ENCODE measurements around the gene IGFBP1.

The IGFBP1 gene

GRCh38 chr7:45865594-45866410 lies 22.5 kb upstream of the IGFBP1 start:
- Histone ChIP-seq H3K4me1 (ENCODE audit: control insufficient read depth in 5 of 5, insufficient read depth in 5 of 5, low read length in 5 of 5) (no peaks in the 10 kb centered on the region), H3K4me3 (ENCODE audit: low read depth in 1 of 5, low read length in 5 of 5) (no peak overlapping the region), H3K9ac (ENCODE audit: low read length in 5 of 5) (no peak overlapping the region), H3K27me3 (ENCODE audit: control insufficient read depth in 5 of 5, insufficient read depth in 4 of 5, low read length in 5 of 5) (peaks cover 0 to 21% (median 7%) of the 10 kb centered on the region in 5 donors), H3K9me3 (ENCODE audit: control insufficient read depth in 5 of 5, low read length in 5 of 5) (peaks cover 0 to 7% (median 5%) of the 10 kb centered on the region in 5 donors), H3K27ac (ENCODE audit: low read depth, low read length) (no peak overlapping the region), H3K36me3 (ENCODE audit: control insufficient read depth in 5 of 5, insufficient read depth in 5 of 5, low read length in 5 of 5) (no peaks in the 10 kb centered on the region)

GRCh38 chr7:45867471-45867870 lies 20.8 kb upstream of the IGFBP1 start:
- no peaks in the 10 kb centered on the region for H3K4me1 ChIP-seq (ENCODE audit: control insufficient read depth in 5 of 5, insufficient read depth in 5 of 5, low read length in 5 of 5)
- H3K4me3 ChIP-seq (ENCODE audit: low read depth in 1 of 5, low read length in 5 of 5), result no peak overlapping the region

GRCh38 chr7:45869426-45869825 lies 18.9 kb upstream of the IGFBP1 start:
- no peak overlapping the region for H3K27ac ChIP-seq (ENCODE audit: low read depth, low read length)
- no peaks in the 10 kb centered on the region for H3K36me3 ChIP-seq (ENCODE audit: control insufficient read depth in 5 of 5, insufficient read depth in 5 of 5, low read length in 5 of 5)
- H3K4me1 ChIP-seq (ENCODE audit: control insufficient read depth in 5 of 5, insufficient read depth in 5 of 5, low read length in 5 of 5), result no peaks in the 10 kb centered on the region
- no peak overlapping the region for H3K4me3 ChIP-seq (ENCODE audit: low read depth in 1 of 5, low read length in 5 of 5)
- H3K9me3 ChIP-seq (ENCODE audit: control insufficient read depth in 5 of 5, low read length in 5 of 5), result peaks cover 0 to 7% (median 5%) of the 10 kb centered on the region in 5 donors
- peaks cover 0 to 4% (median 1%) of the 10 kb centered on the region in 5 donors for H3K27me3 ChIP-seq (ENCODE audit: control insufficient read depth in 5 of 5, insufficient read depth in 4 of 5, low read length in 5 of 5)
- no peak overlapping the region for H3K9ac ChIP-seq (ENCODE audit: low read length in 5 of 5)

More at GRCh38 chr7:45867471-45867870, 20.8 kb upstream of the IGFBP1 start:
- Histone ChIP-seq H3K27me3 (ENCODE audit: control insufficient read depth in 5 of 5, insufficient read depth in 4 of 5, low read length in 5 of 5) (peaks cover 0 to 14% (median 7%) of the 10 kb centered on the region in 5 donors), H3K9ac (ENCODE audit: low read length in 5 of 5) (no peak overlapping the region), H3K9me3 (ENCODE audit: control insufficient read depth in 5 of 5, low read length in 5 of 5) (peaks cover 0 to 7% (median 5%) of the 10 kb centered on the region in 5 donors), H3K36me3 (ENCODE audit: control insufficient read depth in 5 of 5, insufficient read depth in 5 of 5, low read length in 5 of 5) (no peaks in the 10 kb centered on the region), H3K27ac (ENCODE audit: low read depth, low read length) (no peak overlapping the region)

DNA sequence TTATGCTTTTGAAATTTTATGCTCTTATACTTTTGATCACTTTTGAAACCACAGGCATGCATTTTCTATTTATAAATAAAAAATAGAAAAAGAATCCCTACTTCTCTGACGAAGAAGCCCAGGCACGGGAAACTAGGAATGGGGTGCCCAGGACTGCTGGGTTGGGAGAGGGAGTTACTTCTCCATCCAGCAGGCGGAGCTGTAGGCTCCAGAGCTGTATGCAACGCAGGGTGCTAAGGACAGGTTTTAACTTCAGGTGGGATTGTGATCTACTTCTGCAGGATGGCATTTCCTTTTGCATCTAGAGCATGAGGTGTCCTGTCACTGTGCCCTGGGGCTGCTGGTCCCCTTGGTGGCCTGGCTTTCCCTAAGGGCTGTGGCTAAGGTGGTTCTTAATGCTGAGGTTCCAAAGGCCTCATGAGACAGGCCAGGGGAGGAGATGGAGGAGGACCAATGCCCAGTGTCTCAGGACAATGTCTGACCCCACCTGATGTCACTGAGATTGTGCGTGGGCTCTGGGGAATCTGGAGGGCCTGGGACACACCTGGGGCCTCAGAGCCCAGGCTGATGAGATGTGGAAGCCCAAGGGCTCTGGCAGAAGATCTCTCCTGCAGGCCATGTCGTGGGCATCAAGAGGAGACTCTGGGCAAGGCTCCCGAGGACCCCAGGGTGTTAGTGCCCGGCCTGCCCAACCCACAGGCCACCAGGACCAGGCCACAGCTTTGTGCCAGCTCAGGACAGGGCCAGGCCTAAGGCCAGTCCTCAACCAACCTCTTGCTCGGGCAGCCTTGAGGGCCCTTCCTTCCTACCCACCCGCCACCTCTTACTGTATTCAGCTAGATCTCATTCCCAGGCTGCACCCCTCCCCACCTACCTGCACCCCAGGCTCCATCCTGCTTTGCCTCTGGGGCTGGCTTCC lies 15.9 kb upstream of the IGFBP1 start:
- no peak overlapping the region for H3K27ac ChIP-seq (ENCODE audit: low read depth, low read length)
- H3K36me3 ChIP-seq (ENCODE audit: control insufficient read depth in 5 of 5, insufficient read depth in 5 of 5, low read length in 5 of 5), result no peaks in the 10 kb centered on the region
- H3K4me1 ChIP-seq (ENCODE audit: control insufficient read depth in 5 of 5, insufficient read depth in 5 of 5, low read length in 5 of 5), result no peaks in the 10 kb centered on the region
- H3K4me3 ChIP-seq (ENCODE audit: low read depth in 1 of 5, low read length in 5 of 5), result no peak overlapping the region
- H3K9ac ChIP-seq (ENCODE audit: low read length in 5 of 5), result no peak overlapping the region
- H3K9me3 ChIP-seq (ENCODE audit: control insufficient read depth in 5 of 5, low read length in 5 of 5), result peaks cover 0 to 7% (median 5%) of the 10 kb centered on the region in 5 donors
- H3K27me3 ChIP-seq (ENCODE audit: control insufficient read depth in 5 of 5, insufficient read depth in 4 of 5, low read length in 5 of 5), result peaks cover 0 to 4% (median 0%) of the 10 kb centered on the region in 5 donors

DNA sequence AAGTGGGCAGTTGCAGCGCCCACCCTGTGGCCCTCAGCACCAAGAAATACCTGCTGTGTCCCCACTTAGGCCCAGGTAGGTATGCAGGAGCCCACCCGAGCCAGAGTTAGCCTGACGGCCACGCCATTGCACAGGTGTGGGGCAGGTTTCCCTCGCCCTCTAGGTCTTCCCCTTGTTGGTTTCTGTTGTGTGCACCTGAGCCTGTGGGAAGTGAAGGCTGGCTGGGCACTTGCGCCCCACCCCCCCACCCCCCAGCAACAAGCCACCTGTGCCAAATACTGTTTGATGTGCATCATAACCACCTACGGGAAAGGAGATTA lies 15.3 kb upstream of the IGFBP1 start, which contains the start of gene CCDC201:
CCDC201 (minus strand) TSS at position 48 of the 320 bp plus-strand sequence. CDS start 75 bp downstream, outside the sequence.
- Histone ChIP-seq H3K27ac (ENCODE audit: low read depth, low read length) (no peak within 1 kb of the TSS), H3K9ac (ENCODE audit: low read length in 5 of 5) (no peak within 1 kb of the TSS), H3K36me3 (ENCODE audit: control insufficient read depth in 5 of 5, insufficient read depth in 5 of 5, low read length in 5 of 5) (no peaks in the 10 kb centered on the region)

DNA sequence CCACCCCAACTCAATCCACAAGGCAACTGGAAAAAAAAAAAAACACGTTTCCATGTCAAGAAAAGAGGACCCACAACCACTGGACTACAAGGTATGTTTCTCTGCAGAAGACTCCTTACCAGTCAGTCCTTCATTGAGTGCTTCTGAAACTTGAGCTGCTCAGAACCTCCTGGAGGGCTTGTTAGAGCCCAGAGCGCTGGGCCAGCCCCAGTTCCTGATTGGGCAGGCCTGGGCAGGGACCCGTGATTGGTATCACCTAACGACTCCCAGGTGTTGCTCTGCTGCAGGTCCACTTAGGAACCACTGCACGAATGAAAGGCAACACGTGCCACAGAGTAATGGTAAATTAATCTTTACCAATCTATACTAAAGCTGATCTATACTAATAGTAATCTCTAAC lies 14.9 kb upstream of the IGFBP1 start:
- Histone ChIP-seq H3K9me3 (ENCODE audit: control insufficient read depth in 5 of 5, low read length in 5 of 5) (peaks cover 0 to 8% (median 5%) of the 10 kb centered on the region in 5 donors), H3K4me3 (ENCODE audit: low read depth in 1 of 5, low read length in 5 of 5) (no peak overlapping the region), H3K27me3 (ENCODE audit: control insufficient read depth in 5 of 5, insufficient read depth in 4 of 5, low read length in 5 of 5) (peaks cover 0 to 4% (median 0%) of the 10 kb centered on the region in 5 donors), H3K9ac (ENCODE audit: low read length in 5 of 5) (no peak overlapping the region), H3K4me1 (ENCODE audit: control insufficient read depth in 5 of 5, insufficient read depth in 5 of 5, low read length in 5 of 5) (no peaks in the 10 kb centered on the region), H3K36me3 (ENCODE audit: control insufficient read depth in 5 of 5, insufficient read depth in 5 of 5, low read length in 5 of 5) (no peaks in the 10 kb centered on the region), H3K27ac (ENCODE audit: low read depth, low read length) (no peak overlapping the region)

More for the DNA sequence above, 15.3 kb upstream of the IGFBP1 start, which contains the start of gene CCDC201:
- peaks cover 0 to 4% (median 0%) of the 10 kb centered on the region in 5 donors for H3K27me3 ChIP-seq (ENCODE audit: control insufficient read depth in 5 of 5, insufficient read depth in 4 of 5, low read length in 5 of 5)
- peaks cover 0 to 8% (median 3%) of the 10 kb centered on the region in 5 donors for H3K9me3 ChIP-seq (ENCODE audit: control insufficient read depth in 5 of 5, low read length in 5 of 5)
- H3K4me1 ChIP-seq (ENCODE audit: control insufficient read depth in 5 of 5, insufficient read depth in 5 of 5, low read length in 5 of 5), result no peaks in the 10 kb centered on the region
- no peak within 1 kb of the TSS for H3K4me3 ChIP-seq (ENCODE audit: low read depth in 1 of 5, low read length in 5 of 5)

GRCh38 chr7:45874408-45875131 lies 13.7 kb upstream of the IGFBP1 start:
- Histone ChIP-seq H3K9ac (ENCODE audit: low read length in 5 of 5) (no peak overlapping the region), H3K4me3 (ENCODE audit: low read depth in 1 of 5, low read length in 5 of 5) (no peak overlapping the region), H3K36me3 (ENCODE audit: control insufficient read depth in 5 of 5, insufficient read depth in 5 of 5, low read length in 5 of 5) (no peaks in the 10 kb centered on the region), H3K27me3 (ENCODE audit: control insufficient read depth in 5 of 5, insufficient read depth in 4 of 5, low read length in 5 of 5) (peaks cover 0 to 4% (median 0%) of the 10 kb centered on the region in 5 donors), H3K27ac (ENCODE audit: low read depth, low read length) (no peak overlapping the region), H3K4me1 (ENCODE audit: control insufficient read depth in 5 of 5, insufficient read depth in 5 of 5, low read length in 5 of 5) (no peaks in the 10 kb centered on the region), H3K9me3 (ENCODE audit: control insufficient read depth in 5 of 5, low read length in 5 of 5) (peaks cover 0 to 12% (median 6%) of the 10 kb centered on the region in 5 donors)

DNA sequence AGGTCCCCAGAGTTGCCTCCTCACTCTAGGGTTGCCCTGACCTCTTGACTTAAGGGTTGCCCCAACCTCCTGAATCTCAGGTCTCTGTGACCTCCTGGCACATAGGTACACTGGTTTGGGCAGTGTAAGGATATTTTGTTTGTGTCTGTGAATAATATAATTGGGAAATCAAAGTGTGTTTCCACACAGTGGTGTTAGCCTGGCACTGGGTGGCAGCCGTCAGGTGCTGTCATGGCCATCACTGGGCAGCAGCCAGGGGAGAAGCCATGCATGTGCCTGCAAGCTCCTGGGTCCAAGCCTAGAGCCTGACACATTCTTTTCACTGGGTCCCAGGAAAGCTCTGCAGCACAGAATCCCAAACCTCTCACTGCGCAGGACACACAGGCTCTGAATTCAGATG lies 11.8 kb upstream of the IGFBP1 start:
- Histone ChIP-seq H3K9ac (ENCODE audit: low read length in 5 of 5) (no peak overlapping the region), H3K36me3 (ENCODE audit: control insufficient read depth in 5 of 5, insufficient read depth in 5 of 5, low read length in 5 of 5) (no peaks in the 10 kb centered on the region), H3K9me3 (ENCODE audit: control insufficient read depth in 5 of 5, low read length in 5 of 5) (peaks cover 0 to 12% (median 6%) of the 10 kb centered on the region in 5 donors), H3K27me3 (ENCODE audit: control insufficient read depth in 5 of 5, insufficient read depth in 4 of 5, low read length in 5 of 5) (peaks cover 0 to 4% (median 0%) of the 10 kb centered on the region in 5 donors), H3K4me1 (ENCODE audit: control insufficient read depth in 5 of 5, insufficient read depth in 5 of 5, low read length in 5 of 5) (no peaks in the 10 kb centered on the region), H3K27ac (ENCODE audit: low read depth, low read length) (no peak overlapping the region), H3K4me3 (ENCODE audit: low read depth in 1 of 5, low read length in 5 of 5) (no peak overlapping the region)

- peaks cover 0 to 13% (median 0%) of the 10 kb centered on the region in 5 donors for H3K27me3 ChIP-seq (ENCODE audit: control insufficient read depth in 5 of 5, insufficient read depth in 4 of 5, low read length in 5 of 5)
- H3K9ac ChIP-seq (ENCODE audit: low read length in 5 of 5), result no peak overlapping the region
- H3K36me3 ChIP-seq (ENCODE audit: control insufficient read depth in 5 of 5, insufficient read depth in 5 of 5, low read length in 5 of 5), result no peaks in the 10 kb centered on the region
- H3K9me3 ChIP-seq (ENCODE audit: control insufficient read depth in 5 of 5, low read length in 5 of 5), result peaks cover 0 to 12% (median 6%) of the 10 kb centered on the region in 5 donors
- no peak overlapping the region for H3K27ac ChIP-seq (ENCODE audit: low read depth, low read length)
- H3K4me1 ChIP-seq (ENCODE audit: control insufficient read depth in 5 of 5, insufficient read depth in 5 of 5, low read length in 5 of 5), result no peaks in the 10 kb centered on the region
- H3K4me3 ChIP-seq (ENCODE audit: low read depth in 1 of 5, low read length in 5 of 5), result no peak overlapping the region
Measured at GRCh38 chr7:45878457-45879144, 9.7 kb upstream of the IGFBP1 start.

Data from subcutaneous abdominal adipose tissue (tissue), 5 donors.